ENCODE data around the gene FRMD1.

The FRMD1 gene

DNA sequence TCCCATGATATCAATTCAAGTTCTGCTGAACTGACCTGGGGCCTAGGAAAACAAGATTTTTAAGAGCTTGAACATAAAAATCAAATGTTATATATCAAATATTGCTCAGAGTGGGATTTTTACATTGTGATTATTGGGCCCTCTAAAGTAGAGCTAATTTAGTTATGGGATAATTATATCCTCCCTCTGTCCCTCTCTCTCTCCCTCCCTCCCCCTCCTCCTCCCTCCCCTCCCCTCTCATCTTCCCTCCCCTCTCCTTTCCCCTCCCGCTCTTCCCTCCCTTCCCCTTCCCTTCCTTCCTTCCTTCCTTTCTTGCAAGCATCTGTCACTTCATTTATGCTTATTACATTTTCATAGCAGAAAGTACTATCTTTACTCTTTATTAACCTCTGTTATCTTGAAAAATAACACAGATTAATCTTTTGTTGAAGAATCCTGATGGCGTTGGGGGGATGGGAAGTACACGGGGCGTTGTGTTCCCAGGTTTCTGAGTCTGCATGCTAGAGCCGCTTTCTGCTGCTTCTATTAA, 48.7 kb downstream of the FRMD1 start:
- no peak for DNase-seq (ENCODE audit: extremely low read depth, low read depth)
- no peak overlapping the region for H3K4me3 ChIP-seq (replicated peaks; ENCODE audit: low read depth, low read length)
- TF ChIP-seq, protein P1, sequence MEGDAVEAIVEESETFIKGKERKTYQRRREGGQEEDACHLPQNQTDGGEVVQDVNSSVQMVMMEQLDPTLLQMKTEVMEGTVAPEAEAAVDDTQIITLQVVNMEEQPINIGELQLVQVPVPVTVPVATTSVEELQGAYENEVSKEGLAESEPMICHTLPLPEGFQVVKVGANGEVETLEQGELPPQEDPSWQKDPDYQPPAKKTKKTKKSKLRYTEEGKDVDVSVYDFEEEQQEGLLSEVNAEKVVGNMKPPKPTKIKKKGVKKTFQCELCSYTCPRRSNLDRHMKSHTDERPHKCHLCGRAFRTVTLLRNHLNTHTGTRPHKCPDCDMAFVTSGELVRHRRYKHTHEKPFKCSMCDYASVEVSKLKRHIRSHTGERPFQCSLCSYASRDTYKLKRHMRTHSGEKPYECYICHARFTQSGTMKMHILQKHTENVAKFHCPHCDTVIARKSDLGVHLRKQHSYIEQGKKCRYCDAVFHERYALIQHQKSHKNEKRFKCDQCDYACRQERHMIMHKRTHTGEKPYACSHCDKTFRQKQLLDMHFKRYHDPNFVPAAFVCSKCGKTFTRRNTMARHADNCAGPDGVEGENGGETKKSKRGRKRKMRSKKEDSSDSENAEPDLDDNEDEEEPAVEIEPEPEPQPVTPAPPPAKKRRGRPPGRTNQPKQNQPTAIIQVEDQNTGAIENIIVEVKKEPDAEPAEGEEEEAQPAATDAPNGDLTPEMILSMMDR (IDR thresholded peaks at IDR 0.05; ENCODE audit: low read depth, low read length, missing control alignments), result no peak

DNA sequence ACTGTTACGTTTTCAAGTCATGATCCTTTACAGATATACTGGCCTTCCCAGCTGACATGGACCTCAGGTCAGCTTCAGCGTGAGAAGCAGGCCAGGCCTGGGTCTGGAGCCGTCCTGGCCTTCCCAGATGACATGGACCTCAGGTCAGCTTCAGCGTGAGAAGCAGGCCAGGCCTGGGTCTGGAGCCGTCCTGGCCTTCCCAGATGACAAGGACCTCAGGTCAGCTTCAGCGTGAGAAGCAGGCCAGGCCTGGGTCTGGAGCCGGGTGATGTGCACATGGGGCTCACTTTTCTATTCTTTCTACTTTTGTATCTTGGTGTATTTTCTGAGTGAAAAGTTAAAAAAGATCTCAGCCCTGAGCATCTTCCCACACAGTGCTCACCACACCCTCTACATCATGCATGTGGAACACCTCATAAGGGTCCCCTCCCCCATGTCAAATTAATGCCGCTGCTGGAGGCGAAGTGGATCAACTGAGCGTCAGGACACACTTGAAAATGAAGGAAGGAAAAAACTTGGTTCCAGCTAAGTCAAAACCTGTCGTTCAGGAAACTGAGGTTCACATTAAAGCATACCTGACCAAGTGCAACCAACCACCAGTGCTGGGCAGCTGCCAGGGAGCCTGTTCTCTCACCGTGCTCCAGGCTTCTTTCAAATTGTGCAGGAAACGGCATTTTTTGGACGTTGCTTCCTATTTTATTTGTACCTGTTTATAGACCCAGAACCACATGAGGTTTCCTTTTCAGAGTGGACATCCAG, 49.4 kb downstream of the FRMD1 start:
- H3K4me3 ChIP-seq (replicated peaks; ENCODE audit: low read depth, low read length), result no peak overlapping the region
- DNase-seq (ENCODE audit: extremely low read depth, low read depth), result no peak
- TF ChIP-seq, protein P1 (IDR thresholded peaks at IDR 0.05; ENCODE audit: low read depth, low read length, missing control alignments), result no peak

DNA sequence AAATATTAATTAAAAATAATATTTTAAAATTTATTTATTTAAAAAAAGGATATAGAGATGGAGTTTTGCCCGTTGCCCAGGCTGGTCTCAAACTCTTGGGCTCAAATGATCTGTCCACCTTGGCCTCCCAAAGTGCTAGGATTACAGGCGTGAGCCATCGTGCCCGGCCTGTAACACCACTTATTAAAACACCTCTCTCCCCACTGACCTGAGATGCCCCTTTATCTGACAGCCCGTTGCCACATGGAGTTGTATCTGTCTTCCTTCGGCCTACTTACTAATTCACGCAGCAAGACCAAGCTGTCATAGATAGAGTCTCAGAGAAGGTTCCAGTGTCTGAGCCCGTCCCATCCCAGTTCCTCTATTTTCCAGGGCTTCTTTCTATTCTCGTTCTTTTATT, 50.8 kb downstream of the FRMD1 start:
- no peak for DNase-seq (ENCODE audit: extremely low read depth, low read depth)
- TF ChIP-seq, protein P1 (IDR thresholded peaks at IDR 0.05; ENCODE audit: low read depth, low read length, missing control alignments), result no peak

DNA sequence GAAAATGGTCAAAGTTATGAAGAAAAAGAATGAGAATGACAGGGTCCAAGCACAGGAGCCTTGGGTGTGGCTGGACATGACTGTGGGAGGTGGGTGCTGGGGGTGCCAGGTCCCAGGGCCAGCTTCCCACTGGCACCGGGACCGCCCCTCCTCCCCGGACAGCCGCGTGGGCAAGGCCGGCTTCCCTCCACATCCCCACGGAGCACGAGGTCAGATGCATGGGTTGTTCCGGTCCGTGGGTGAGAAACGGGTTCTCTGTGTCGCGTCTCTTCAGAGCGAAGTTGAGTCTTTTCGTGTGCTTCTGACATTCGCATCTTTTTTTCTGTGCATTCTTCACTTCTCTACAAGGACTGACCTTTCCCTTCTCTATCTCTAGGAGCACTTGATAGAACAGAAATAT, 51.5 kb downstream of the FRMD1 start:
- DNase-seq (ENCODE audit: extremely low read depth, low read depth), result no peak
- no peak overlapping the region for H3K4me3 ChIP-seq (replicated peaks; ENCODE audit: low read depth, low read length)
- TF ChIP-seq, protein P1 (IDR thresholded peaks at IDR 0.05; ENCODE audit: low read depth, low read length, missing control alignments), result no peak

More for the DNA sequence above, 50.8 kb downstream of the FRMD1 start:
- H3K4me3 ChIP-seq (replicated peaks; ENCODE audit: low read depth, low read length), result no peak overlapping the region

DNA sequence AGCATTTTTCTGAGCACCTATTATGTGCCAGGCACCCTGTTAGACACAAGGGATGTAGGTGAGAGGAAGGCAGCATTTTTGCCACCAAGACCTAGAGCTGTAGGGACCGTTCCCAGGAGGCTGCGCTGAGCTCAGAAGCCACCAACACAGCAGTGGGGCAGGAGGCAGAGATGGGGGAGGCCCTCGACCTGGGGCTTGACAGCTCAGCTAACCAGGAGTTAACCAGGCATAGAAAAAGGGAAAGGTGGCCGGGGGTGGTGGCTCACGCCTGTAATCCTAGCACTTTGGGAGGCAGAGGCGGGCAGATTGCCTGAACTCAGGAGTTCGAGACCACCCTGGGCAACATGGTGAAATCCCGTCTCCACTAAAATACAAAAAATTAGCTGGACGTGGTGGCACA, 52.1 kb downstream of the FRMD1 start:
- DNase-seq (ENCODE audit: extremely low read depth, low read depth), result no peak
- H3K4me3 ChIP-seq (replicated peaks; ENCODE audit: low read depth, low read length), result no peak overlapping the region
- TF ChIP-seq, protein P1 (IDR thresholded peaks at IDR 0.05; ENCODE audit: low read depth, low read length, missing control alignments), result no peak

DNA sequence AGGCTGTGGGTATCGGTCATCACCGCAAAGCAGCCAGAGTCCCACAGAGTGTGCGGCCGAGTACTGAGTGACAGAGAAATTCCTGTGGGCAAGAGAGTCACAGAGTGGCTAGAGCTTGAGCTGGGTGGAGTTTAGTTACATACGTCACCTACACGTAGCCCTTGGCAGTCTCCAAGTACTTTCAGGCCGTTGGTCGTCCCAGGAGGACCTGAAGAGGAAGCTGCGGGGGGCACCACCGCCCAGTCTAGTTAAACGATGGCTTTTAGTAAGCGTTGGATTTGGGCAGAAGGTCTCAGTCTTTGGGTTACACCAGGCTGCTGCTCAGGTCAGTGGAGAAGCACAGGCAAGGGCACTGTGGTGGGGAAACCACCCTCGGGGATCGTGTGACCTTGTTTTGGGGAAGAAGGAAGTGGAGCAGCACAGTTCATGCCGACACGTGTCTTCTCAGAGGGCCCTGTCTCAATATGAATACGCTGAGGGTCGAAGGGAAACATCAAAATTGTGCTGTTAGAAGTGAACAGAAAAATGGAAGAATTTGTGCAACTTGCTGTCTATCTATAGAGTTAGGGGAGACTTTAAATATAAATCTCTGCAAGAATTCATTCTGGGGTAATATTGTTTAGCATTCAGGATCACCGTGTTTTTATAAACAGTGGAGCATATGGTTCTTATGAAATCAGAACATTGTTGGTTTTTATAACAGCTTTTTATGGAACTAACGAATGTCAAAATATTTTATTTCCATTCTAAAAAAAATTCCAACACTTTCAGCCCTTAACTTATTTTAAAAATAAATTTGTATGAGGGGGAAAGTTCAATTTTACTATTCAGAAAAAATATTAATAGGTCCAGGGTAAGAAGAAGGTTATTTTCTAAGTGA, 52.9 kb downstream of the FRMD1 start:
- TF ChIP-seq, protein P1 (IDR thresholded peaks at IDR 0.05; ENCODE audit: low read depth, low read length, missing control alignments), result no peak

More for the DNA sequence above, 52.9 kb downstream of the FRMD1 start:
- H3K4me3 ChIP-seq (replicated peaks; ENCODE audit: low read depth, low read length), result no peak overlapping the region
- DNase-seq (ENCODE audit: extremely low read depth, low read depth), result no peak

Measured in HFF-Myc (cell line).